GM19452 (cell line): ENCODE results near the gene DNAJB4.
"Not testable (repeated sequence)": the region's sequence is repeated elsewhere in the genome, so short reads cannot be mapped to it uniquely, and the experiment has no call there.

ENCODE experiments used
- ATAC-seq: cut with Tn5 transposase; IDR thresholded peaks from one replicate; pipeline ENCODE4 v1.9.1; 2021; ENCODE audit not compliant: unreplicated experiment

The DNAJB4 gene

GRCh38 chr1:77990629-77991204, 14.0 kb upstream of the DNAJB4 start:
- ATAC-seq, result no peak

DNA sequence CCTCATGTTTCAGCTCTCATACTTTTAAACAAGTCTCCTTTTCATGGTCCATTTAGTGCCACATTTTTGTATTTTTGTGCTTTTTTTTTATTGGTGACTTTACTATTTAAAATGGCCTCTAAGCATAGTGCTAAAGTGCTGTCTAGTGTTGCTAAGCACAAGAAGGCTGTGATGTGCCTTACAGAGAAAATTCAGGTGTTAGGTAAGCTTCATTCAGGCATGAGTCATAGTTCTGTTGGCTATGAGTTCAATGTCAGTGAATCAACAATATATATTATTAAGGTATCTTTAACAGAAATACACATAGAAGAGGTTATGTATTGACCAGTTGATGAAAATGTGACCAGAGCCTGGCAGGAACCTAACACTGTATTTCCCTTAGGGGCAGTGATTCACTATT, 13.1 kb upstream of the DNAJB4 start:
- ATAC-seq, result no peak

- no peak for ATAC-seq
Measured at GRCh38 chr1:77994117-77994705, 10.5 kb upstream of the DNAJB4 start.

- ATAC-seq, result no peak
Measured at GRCh38 chr1:77996734-77997133, 8.0 kb upstream of the DNAJB4 start.

GRCh38 chr1:78000536-78000935, 4.2 kb upstream of the DNAJB4 start:
- not testable (repeated sequence) for ATAC-seq

GRCh38 chr1:78003070-78003746, 1.5 kb upstream of the DNAJB4 start:
- ATAC-seq, result no peak

GRCh38 chr1:78003882-78004718, 639 bp upstream of the DNAJB4 start:
- peak; percentile 53 for ATAC-seq

DNA sequence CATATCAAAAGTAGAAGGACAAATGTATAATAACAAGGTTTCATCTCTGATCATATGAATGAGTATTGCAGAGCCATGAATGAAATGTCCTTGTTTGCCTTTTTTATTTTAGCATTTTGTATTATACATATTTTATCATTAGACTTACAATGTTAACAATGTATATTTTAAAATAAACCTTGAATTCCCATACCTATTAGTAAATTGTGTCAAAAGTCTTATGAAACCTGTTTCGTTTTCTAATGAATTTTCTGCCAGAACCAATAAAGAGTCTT, 646 bp downstream of the DNAJB4 start:
- no peak for ATAC-seq

- no peak for ATAC-seq
Measured at GRCh38 chr1:78005755-78006154, 1.0 kb downstream of the DNAJB4 start.

- no peak for ATAC-seq
Measured at GRCh38 chr1:78006521-78006920, 1.8 kb downstream of the DNAJB4 start.

- ATAC-seq, result no peak
Measured at GRCh38 chr1:78007677-78008341, 3.1 kb downstream of the DNAJB4 start.

GRCh38 chr1:78009276-78009675, 4.5 kb downstream of the DNAJB4 start:
- no peak for ATAC-seq

DNA sequence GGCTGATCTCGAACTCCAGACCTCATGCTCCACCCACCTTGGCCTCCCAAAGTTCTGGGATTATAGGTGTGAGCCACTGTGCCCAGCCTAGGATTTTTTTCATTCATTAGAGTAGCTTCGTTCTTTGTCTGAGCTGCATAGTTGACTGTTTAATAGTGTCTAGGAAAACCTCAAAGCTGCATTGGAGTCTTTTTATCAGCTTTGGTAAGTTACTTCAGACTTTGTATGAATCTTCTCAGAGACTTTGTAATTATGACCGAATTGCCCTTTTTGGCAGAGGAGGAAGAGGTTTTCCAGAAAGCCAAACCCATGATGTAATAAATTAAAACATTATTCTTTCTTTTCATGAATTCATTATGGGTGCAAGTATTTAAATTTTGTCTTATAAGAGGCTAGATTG, 5.1 kb downstream of the DNAJB4 start:
- no peak for ATAC-seq

DNA sequence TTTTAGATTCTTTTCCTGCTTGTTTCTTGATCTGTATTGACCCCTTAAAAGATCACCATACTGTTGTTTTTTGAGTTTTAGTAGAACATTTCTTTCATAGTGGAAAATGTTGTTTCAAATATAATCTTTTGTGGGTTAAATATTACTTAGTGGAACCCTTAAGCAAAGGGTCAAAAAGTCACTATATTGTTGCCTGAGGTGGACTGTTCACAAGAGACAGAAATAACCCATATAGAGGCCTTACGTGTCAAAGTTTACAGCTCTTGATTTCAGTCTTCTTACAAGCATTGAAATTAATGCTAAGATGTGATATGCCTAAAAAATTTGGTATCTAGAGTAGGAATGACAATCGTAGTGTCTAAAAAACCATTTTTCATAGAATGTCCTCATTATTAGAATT, 6.3 kb downstream of the DNAJB4 start:
- ATAC-seq, result no peak

GRCh38 chr1:78015148-78015547, 10.4 kb downstream of the DNAJB4 start:
- no peak for ATAC-seq

- no peak for ATAC-seq
Measured at GRCh38 chr1:78019024-78019423, 14.3 kb downstream of the DNAJB4 start.

- ATAC-seq, result not testable (repeated sequence)
Measured at GRCh38 chr1:78021134-78021533, 16.4 kb downstream of the DNAJB4 start.

- no peak for ATAC-seq
Measured at GRCh38 chr1:78029793-78030192, 25.1 kb downstream of the DNAJB4 start.

GRCh38 chr1:78032996-78033796, 28.5 kb downstream of the DNAJB4 start:
- no peak for ATAC-seq

DNA sequence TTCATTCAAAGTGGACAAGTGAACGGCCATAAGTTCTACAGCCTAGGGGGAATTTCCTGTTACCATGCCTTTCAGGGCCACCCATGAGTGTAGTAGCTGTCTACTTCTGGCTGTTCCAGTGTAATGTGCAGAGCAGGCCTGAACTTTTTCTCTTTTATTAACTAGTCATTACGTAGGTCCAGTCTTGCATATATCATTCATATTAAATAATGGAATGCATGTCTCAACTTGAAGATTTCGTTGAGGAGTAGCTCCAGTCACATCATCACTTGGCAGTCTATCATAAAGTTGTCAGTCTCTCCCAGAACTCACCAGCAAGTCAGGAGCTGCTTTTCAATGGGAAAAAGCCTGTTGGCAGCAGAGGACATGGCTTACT, 29.0 kb downstream of the DNAJB4 start:
- ATAC-seq, result no peak

GRCh38 chr1:78035121-78035520, 30.4 kb downstream of the DNAJB4 start:
- ATAC-seq, result no peak
